H1 (cell line): Measurements from ENCODE around the gene SEPTIN2.

Experiments used
- ATF3 ChIP-seq: IDR thresholded peaks from 2 replicates; pipeline ENCODE4 v1.6.1; 2011; ENCODE audit warnings: low read depth, mild to moderate bottlenecking, low read length; ENCODE audit not compliant: insufficient read depth
- CEBPB ChIP-seq: IDR thresholded peaks from 2 replicates; pipeline ENCODE4 v1.6.1; 2012; ENCODE audit warnings: low read depth, low read length
- CTCF ChIP-seq, 3 experiments: IDR thresholded peaks; 1 replicate in 2 of 3; 2 replicates in 1 of 3; pipeline versions ENCODE4 v1.5.1 to v1.6.1; 2011; ENCODE audit warnings: low read length in 3 of 3, mild to moderate bottlenecking in 3 of 3, inconsistent platforms in 2 of 3, low read depth in 1 of 3, moderate library complexity in 1 of 3; ENCODE audit not compliant: insufficient read depth in 1 of 3; ENCODE audit errors: control extremely low read depth in 1 of 3
- EZH2 ChIP-seq: fragments of 200-600 bp; sonication (generic); IDR thresholded peaks from 2 replicates; pipeline ENCODE4 v1.7.1; 2012; ENCODE audit warnings: low read depth, mild to moderate bottlenecking, moderate library complexity, low read length, inconsistent platforms; ENCODE audit not compliant: severe bottlenecking
- JUN ChIP-seq: IDR thresholded peaks from 2 replicates; pipeline ENCODE4 v1.6.1; 2011; ENCODE audit warnings: low read depth, mild to moderate bottlenecking, improper control_type of control experiment, low read length
- RAD21 ChIP-seq, 2 experiments: IDR thresholded peaks in 1 of 2; conservative IDR thresholded peaks in 1 of 2; 2 replicates each; pipeline ENCODE4 v1.6.1; 2011; ENCODE audit warnings: low read depth in 2 of 2, low read length in 2 of 2, improper control_type of control experiment in 1 of 2, inconsistent platforms in 1 of 2, mild to moderate bottlenecking in 1 of 2, moderate library complexity in 1 of 2
- SIN3A ChIP-seq, 2 experiments: IDR thresholded peaks in 1 of 2; conservative IDR thresholded peaks in 1 of 2; 2 replicates each; pipeline ENCODE4 v1.6.1; 2011 to 2012; ENCODE audit warnings: low read length in 2 of 2, improper control_type of control experiment in 1 of 2, low read depth in 1 of 2, mild to moderate bottlenecking in 1 of 2
- TAF1 ChIP-seq: IDR thresholded peaks from 2 replicates; pipeline ENCODE4 v1.6.1; 2011; ENCODE audit warnings: mild to moderate bottlenecking, low read depth, low read length
- TBP ChIP-seq: IDR thresholded peaks from 2 replicates; pipeline ENCODE4 v1.6.1; 2011; ENCODE audit warnings: low read depth, low read length, improper control_type of control experiment

GRCh38 chr2:241381872-241382271 lies 66.1 kb downstream of the SEPTIN2 start:
- no peak for TF ChIP-seq SIN3A (conservative IDR thresholded peaks at IDR 0.05 in 1 of 2, IDR thresholded peaks at IDR 0.05 in 1 of 2; ENCODE audit: low read depth in 1 of 2, low read length in 2 of 2)
- no peak for TF ChIP-seq JUN
- no peak for TF ChIP-seq EZH2
- TF ChIP-seq TAF1: no peak
- no peak for TF ChIP-seq TBP
- no peak for TF ChIP-seq ATF3
- TF ChIP-seq CEBPB: no peak
- TF ChIP-seq RAD21 (IDR thresholded peaks at IDR 0.05 in 1 of 2, conservative IDR thresholded peaks at IDR 0.05 in 1 of 2; ENCODE audit: low read depth in 2 of 2, low read length in 2 of 2): no peak
- TF ChIP-seq CTCF (IDR thresholded peaks at IDR 0.05; ENCODE audit: control extremely low read depth in 1 of 3, insufficient read depth in 1 of 3, low read depth in 1 of 3, low read length in 3 of 3): no peak
